Body of pancreas (tissue), 4 donors: ENCODE measurements around the gene EPHB1. TPM values are rescaled to one million over a fixed set of nuclear protein-coding genes. Genes with fewer than 3 reads are reported as not detected.
A peak's percentile ranks its signal among the peaks of the same experiment; 100 is the strongest.

ENCODE experiments used
- ATAC-seq: fragments of 150-250 bp; one replicate; pipeline ENCODE4 v1.9.1; 2016
- DNase-seq, 4 donors: peaks; one replicate each; pipeline ENCODE4 v3.0.0-alpha.2; 2019
- H3K27ac ChIP-seq, 4 donors: fragments of 200-600 bp; sonication (generic); 1 replicate in 3 of 4; 2 replicates in 1 of 4; pipeline versions ENCODE4 v1.5.1 to v1.6.1; 2016 to 2019; ENCODE audit warnings: mild to moderate bottlenecking in 1 of 4, mixed read lengths in 1 of 4, moderate library complexity in 1 of 4
- H3K27me3 ChIP-seq, 2 donors: fragments of 200-600 bp; sonication (generic); one replicate each; pipeline ENCODE4 v1.6.0; 2016; ENCODE audit warnings: mild to moderate bottlenecking in 1 of 2
- H3K36me3 ChIP-seq, 2 donors: fragments of 200-600 bp; sonication (generic); replicated peaks in 1 of 2; 2 replicates each; pipeline ENCODE4 v1.5.1; 2016; ENCODE audit warnings: low read depth in 2 of 2; ENCODE audit not compliant: insufficient read depth in 1 of 2
- H3K4me1 ChIP-seq: fragments of 200-600 bp; sonication (generic); one replicate; pipeline ENCODE4 v1.6.0; 2016
- H3K4me3 ChIP-seq, 2 donors: fragments of 200-600 bp; sonication (generic); 1 replicate in 1 of 2; 2 replicates in 1 of 2; pipeline ENCODE4 v1.5.1; 2016 to 2019
- H3K9me3 ChIP-seq, 3 donors: fragments of 200-600 bp; sonication (generic); 1 replicate in 2 of 3; 2 replicates in 1 of 3; pipeline ENCODE4 v1.5.1; 2016
- CTCF ChIP-seq, 7 experiments: fragments of 450-650 bp in 4 of 7; fragments of 200-600 bp in 3 of 7; sonication (generic) in 3 of 7; IDR thresholded peaks; one replicate each; pipeline ENCODE4 v1.5.1; 2016 to 2019; ENCODE audit warnings: antibody characterized with exemption in 7 of 7
- POLR2A ChIP-seq, 3 donors: fragments of 450-650 bp; IDR thresholded peaks; one replicate each; pipeline ENCODE4 v1.6.1; 2016; ENCODE audit warnings: antibody characterized with exemption in 3 of 3, mild to moderate bottlenecking in 2 of 3
- WGBS, 2 donors: methylation state at CpG; one replicate each; pipeline ENCODE4 v1.1.5; 2017; 5-methylcytosine and 5-hydroxymethylcytosine counted together
- intact Hi-C: fragments of 100-400 bp; cut with DNase I; formaldehyde crosslinking; loops from one replicate; pipeline ENCODE4 v1.15.1; 2023
- total RNA-seq, 2 donors: library from RNA; depleted of rRNA; stranded (reverse); fragments of >200 nt; gene quantifications; one replicate each; pipeline ENCODE4 v1.1.0, GENCODE V29; 2016

The EPHB1 gene
- total RNA-seq, 2 donors from 2014 or later: 1.3 TPM; not detected in 1

- Histone ChIP-seq H3K36me3 (no peaks in the 10 kb centered on the region), H3K9me3 (no peaks in the 10 kb centered on the region), H3K4me3 (peak overlapping the region in 1 of 2 donors; percentile 40), H3K27me3 (peaks cover 0 to 7% of the 10 kb centered on the region in 2 donors), H3K4me1 (peaks cover 24% of the 10 kb centered on the region), H3K27ac (no peak overlapping the region)
- TF ChIP-seq CTCF (IDR thresholded peaks at IDR 0.05) (no peak), POLR2A (IDR thresholded peaks at IDR 0.05) (no peak)
- DNase-seq (no peak), ATAC-seq (no peak)
- 1% methylated on average over 47 of the region's 50 CpGs; no CpG with 5 or more reads in 1 of the 2 donors for WGBS, 2 donors
- intact Hi-C loops: loop anchor here (10.0 kb wide), 1 partner anchor 1099 kb away; no protein-coding TSS in a partner anchor
Measured at GRCh38 chr3:134795746-134796280, 753 bp downstream of the EPHB1 start.

GRCh38 chr3:134796281-134797056 is 1.4 kb downstream of the EPHB1 start:
- Histone ChIP-seq H3K36me3 (no peaks in the 10 kb centered on the region), H3K4me3 (no peak overlapping the region), H3K27me3 (peaks cover 0 to 7% of the 10 kb centered on the region in 2 donors), H3K4me1 (peaks cover 24% of the 10 kb centered on the region), H3K27ac (no peak overlapping the region), H3K9me3 (no peaks in the 10 kb centered on the region)
- WGBS, 2 donors: 0 to 3% methylated on average over 6 to 54 of the region's 61 CpGs
- ATAC-seq (no peak), DNase-seq (no peak)
- TF ChIP-seq POLR2A (IDR thresholded peaks at IDR 0.05) (no peak), CTCF (IDR thresholded peaks at IDR 0.05) (no peak)
- intact Hi-C loops: loop anchor here (10.0 kb wide), 1 partner anchor 1098 kb away; no protein-coding TSS in a partner anchor

DNA sequence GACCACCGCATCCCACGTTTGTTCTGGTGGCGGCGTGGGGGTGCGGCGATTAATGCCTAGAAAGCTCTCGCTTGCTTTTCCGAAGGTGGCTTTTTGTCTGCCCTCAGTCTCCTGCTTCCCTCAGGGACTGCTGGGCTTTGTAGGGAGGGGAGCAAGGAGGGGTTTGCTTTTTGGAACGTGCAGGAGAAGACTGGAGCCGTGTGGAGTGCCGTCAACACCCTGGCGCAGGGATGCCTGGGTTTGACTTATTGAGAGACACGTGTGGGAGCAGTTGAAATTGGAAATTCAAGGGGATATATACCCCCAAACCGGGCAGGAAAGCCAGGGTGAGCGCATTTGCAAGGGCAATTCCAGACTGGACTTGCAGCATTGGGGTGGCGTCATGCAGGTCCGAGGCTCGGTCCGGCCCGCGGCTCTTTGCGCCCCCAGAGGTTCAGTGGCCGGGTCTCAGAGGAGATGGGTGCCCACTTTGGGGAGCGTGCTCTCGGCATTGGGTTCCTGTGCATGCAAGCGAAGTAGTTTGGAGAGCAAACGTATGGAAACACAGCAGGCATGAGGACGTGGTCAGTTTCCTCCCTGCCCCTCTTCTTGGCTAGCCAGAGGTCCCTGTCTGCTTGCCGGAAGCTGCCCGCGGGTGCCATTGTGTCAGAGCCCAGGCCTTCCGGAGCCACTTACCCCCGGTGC is 2.1 kb downstream of the EPHB1 start:
- TF ChIP-seq CTCF (IDR thresholded peaks at IDR 0.05) (no peak), POLR2A (IDR thresholded peaks at IDR 0.05) (no peak)
- H3K4me3 ChIP-seq: no peak overlapping the region
- H3K27ac ChIP-seq: no peak overlapping the region
- H3K4me1 ChIP-seq: peaks cover 24% of the 10 kb centered on the region
- WGBS, 2 donors: 4 to 8% methylated on average over 7 to 33 of the region's 33 CpGs
- intact Hi-C loops: loop anchor here (10.0 kb wide), 1 partner anchor 1098 kb away; no protein-coding TSS in a partner anchor
- no peaks in the 10 kb centered on the region for H3K9me3 ChIP-seq
- no peaks in the 10 kb centered on the region for H3K36me3 ChIP-seq
- ATAC-seq: no peak
- DNase-seq: no peak
- H3K27me3 ChIP-seq: peaks cover 0 to 7% of the 10 kb centered on the region in 2 donors

DNA sequence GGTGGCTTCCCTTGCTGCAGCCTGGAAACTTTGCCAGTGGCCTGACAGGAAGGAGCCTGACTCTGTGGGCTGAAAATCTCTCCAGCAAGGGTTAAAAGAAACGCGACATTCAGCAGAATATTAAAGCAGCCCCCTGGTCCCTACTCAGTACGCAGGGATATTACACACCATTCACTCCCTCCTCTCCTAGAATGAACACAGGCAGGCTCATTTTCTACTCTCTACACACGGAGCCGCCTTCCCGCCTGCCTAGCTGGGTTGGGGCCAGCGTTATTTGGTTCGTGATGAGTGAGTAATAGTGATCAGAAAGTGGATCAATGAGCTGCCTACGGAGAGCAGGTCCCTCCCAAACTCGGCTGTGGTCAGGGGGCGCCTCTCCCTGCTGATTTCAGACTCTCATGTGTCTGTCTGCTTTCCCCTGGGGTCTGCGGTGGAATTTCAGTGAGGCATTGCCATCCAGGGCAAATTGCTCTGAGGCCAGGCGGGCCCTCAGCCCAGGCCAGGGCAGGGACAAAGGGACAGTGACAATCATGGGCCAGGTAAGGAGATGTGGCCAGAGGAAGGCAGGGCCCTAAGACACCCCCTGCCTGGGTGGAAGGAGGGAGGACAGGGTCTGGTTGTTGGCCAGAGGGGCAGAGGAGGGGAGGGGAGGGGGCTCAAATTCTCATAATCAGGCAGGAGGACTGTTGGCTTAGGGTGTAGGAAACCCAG is 2.8 kb downstream of the EPHB1 start:
- H3K9me3 ChIP-seq: no peaks in the 10 kb centered on the region
- H3K27me3 ChIP-seq: peaks cover 0 to 7% of the 10 kb centered on the region in 2 donors
- H3K4me3 ChIP-seq: no peak overlapping the region
- peaks cover 24% of the 10 kb centered on the region for H3K4me1 ChIP-seq
- TF ChIP-seq POLR2A (IDR thresholded peaks at IDR 0.05) (no peak), CTCF (IDR thresholded peaks at IDR 0.05) (no peak)
- 33 to 40% methylated on average over 13 of the region's 13 CpGs for WGBS, 2 donors
- no peak overlapping the region for H3K27ac ChIP-seq
- ATAC-seq (no peak), DNase-seq (no peak)
- intact Hi-C loops: loop anchor here (10.0 kb wide), 1 partner anchor 1097 kb away; no protein-coding TSS in a partner anchor
- H3K36me3 ChIP-seq: no peaks in the 10 kb centered on the region
